B cell (primary cell): Measurements from ENCODE around the gene SPTB. TPM values are rescaled to one million over a fixed set of nuclear protein-coding genes. Genes with fewer than 3 reads are reported as not detected.

Experiments
- ATAC-seq: fragments of 200-7000 bp; cut with Tn5 transposase; one replicate; pipeline ENCODE4 v1.10.0; 2021; ENCODE audit warnings: low read depth, mild to moderate bottlenecking, moderate number of reproducible peaks, moderate library complexity
- CTCF ChIA-PET: fragments of 350-600 bp; sonication (Branson Sonifier 250); formaldehyde crosslinking; loops from one replicate; lab custom pipeline; 2021; ENCODE audit warnings: antibody characterized with exemption, inconsistent platforms; lab: Charles Lee
- POLR2A ChIA-PET: fragments of 350-600 bp; sonication (Branson Sonifier 250); formaldehyde crosslinking; loops from one replicate; lab custom pipeline; 2021; ENCODE audit warnings: antibody characterized with exemption; lab: Charles Lee
- DNase-seq: peaks from one replicate; pipeline ENCODE4 v3.0.0; 2013
- H2AFZ ChIP-seq: 2 replicates; pipeline ENCODE4 v1.6.1; 2012; ENCODE audit warnings: mild to moderate bottlenecking, low read depth, low read length; ENCODE audit not compliant: insufficient read depth, poor library complexity, severe bottlenecking
- H3K27ac ChIP-seq, 2 donors: 1 replicate in 1 of 2; 2 replicates in 1 of 2; pipeline ENCODE4 v1.5.1; 2012 to 2013; ENCODE audit warnings: low read length in 2 of 2, mild to moderate bottlenecking in 2 of 2, moderate library complexity in 1 of 2
- H3K27me3 ChIP-seq, 4 experiments: fragments of 200-600 bp in 1 of 4; sonication (generic) in 1 of 4; replicated peaks in 1 of 4; 1 replicate in 2 of 4; 2 replicates in 2 of 4; pipeline versions ENCODE4 v1.6.1 to v1.7.0; 2013 to 2016; ENCODE audit warnings: low read length in 3 of 4, mild to moderate bottlenecking in 2 of 4, mixed read lengths in 1 of 4, moderate library complexity in 1 of 4; ENCODE audit not compliant: insufficient read depth in 4 of 4, control insufficient read depth in 3 of 4; ENCODE audit errors: control extremely low read depth in 1 of 4
- H3K36me3 ChIP-seq, 2 experiments: replicated peaks in 1 of 2; 1 replicate in 1 of 2; 2 replicates in 1 of 2; pipeline versions ENCODE4 v1.6.1 to v1.7.1; 2013; ENCODE audit warnings: low read length in 1 of 2; ENCODE audit not compliant: insufficient read depth in 2 of 2, control insufficient read depth in 1 of 2; ENCODE audit errors: control extremely low read depth in 1 of 2, extremely low read depth in 1 of 2
- H3K4me1 ChIP-seq, 2 donors: fragments of 200-600 bp in 1 of 2; sonication (generic) in 1 of 2; 1 replicate in 1 of 2; 2 replicates in 1 of 2; pipeline versions ENCODE4 v1.5.1 to v1.6.1; 2013 to 2017; ENCODE audit warnings: low read length in 2 of 2; ENCODE audit not compliant: control insufficient read depth in 2 of 2, insufficient read depth in 2 of 2
- H3K4me2 ChIP-seq: replicated peaks from 2 replicates; pipeline ENCODE3; 2012; ENCODE audit warnings: mild to moderate bottlenecking, low read depth, low read length; ENCODE audit not compliant: poor library complexity, severe bottlenecking
- H3K4me3 ChIP-seq, 5 experiments: fragments of 200-600 bp in 1 of 5; sonication (generic) in 1 of 5; 1 replicate in 3 of 5; 2 replicates in 2 of 5; pipeline versions ENCODE4 v1.5.1 to v1.7.0; 2011 to 2016; ENCODE audit warnings: low read length in 4 of 5, mild to moderate bottlenecking in 4 of 5, low read depth in 2 of 5, control low read depth in 1 of 5, moderate library complexity in 1 of 5; ENCODE audit not compliant: insufficient read depth in 1 of 5; ENCODE audit errors: control extremely low read depth in 1 of 5, extremely low read depth in 1 of 5
- H3K79me2 ChIP-seq: fragments of 200-600 bp; sonication (generic); one replicate; pipeline ENCODE4 v1.6.0; 2016; ENCODE audit warnings: low read length; ENCODE audit not compliant: control insufficient read depth, insufficient read depth
- H3K9ac ChIP-seq: fragments of 200-600 bp; sonication (generic); 2 replicates; pipeline ENCODE4 v1.6.1; 2017; ENCODE audit warnings: mild to moderate bottlenecking, low read length, moderate library complexity
- H3K9me3 ChIP-seq, 3 donors: one replicate each; pipeline versions ENCODE4 v1.6.1 to v1.7.1; 2013; ENCODE audit warnings: low read length in 2 of 3; ENCODE audit not compliant: control insufficient read depth in 2 of 3, insufficient read depth in 1 of 3; ENCODE audit errors: control extremely low read depth in 1 of 3
- H4K20me1 ChIP-seq: 2 replicates; pipeline ENCODE4 v1.6.0; 2012; ENCODE audit warnings: mild to moderate bottlenecking, low read length; ENCODE audit not compliant: insufficient read depth, control insufficient read depth, poor library complexity, severe bottlenecking
- H3K27ac Mint-ChIP-seq: one replicate; pipeline ENCODE4 v1.8.0; 2021; ENCODE audit warnings: mixed read lengths
- H3K27me3 Mint-ChIP-seq: one replicate; pipeline ENCODE4 v1.8.0; 2021; ENCODE audit warnings: mixed read lengths
- H3K4me1 Mint-ChIP-seq: one replicate; pipeline ENCODE4 v1.8.0; 2021; ENCODE audit warnings: mixed read lengths
- H3K4me3 Mint-ChIP-seq: one replicate; pipeline ENCODE4 v1.8.0; 2021; ENCODE audit warnings: mixed read lengths
- H3K9me3 Mint-ChIP-seq: one replicate; pipeline ENCODE4 v1.8.0; 2022; ENCODE audit warnings: mixed read lengths; ENCODE audit not compliant: insufficient read depth
- EZH2 ChIP-seq: IDR thresholded peaks from 2 replicates; pipeline ENCODE4 v1.6.1; 2012; ENCODE audit warnings: borderline replicate concordance, low read depth, mild to moderate bottlenecking, moderate library complexity, low read length; ENCODE audit not compliant: insufficient read depth, poor library complexity, severe bottlenecking
- WGBS: methylation state at CpG from one replicate; pipeline ENCODE4 v1.1.5; 2013; ENCODE audit warnings: missing lambda C conversion rate; ENCODE audit not compliant: insufficient coverage; 5-methylcytosine and 5-hydroxymethylcytosine counted together
- intact Hi-C: fragments of 100-400 bp; cut with micrococcal nuclease; formaldehyde crosslinking; loops from one replicate; pipeline ENCODE4 v1.10.0; 2022
- polyA plus RNA-seq: library from polyadenylated mRNA; depleted of rRNA; stranded (reverse); fragments of >200 nt; gene quantifications from 2 replicates; pipeline ENCODE4 v1.2.3, GENCODE V29; 2012
- total RNA-seq, 2 donors: library from RNA; stranded (reverse); fragments of 120-200 nt in 1 of 2; gene quantifications; 1 replicate in 1 of 2; 2 replicates in 1 of 2; pipeline versions ENCODE4 v1.2.3 to v1.2.4, GENCODE V29; 2013 to 2022
- TF ChIP-seq, protein P1 (sequence below): fragments of 200-600 bp; IDR thresholded peaks from one replicate; pipeline ENCODE4 v1.8.0; 2022; ENCODE audit warnings: antibody characterized with exemption, mild to moderate bottlenecking

The SPTB gene
- total and polyA plus RNA-seq, 2 donors (not counting 1 experiment from before 2014, with no cell fraction given): 0.12 TPM; not detected in 1

DNA sequence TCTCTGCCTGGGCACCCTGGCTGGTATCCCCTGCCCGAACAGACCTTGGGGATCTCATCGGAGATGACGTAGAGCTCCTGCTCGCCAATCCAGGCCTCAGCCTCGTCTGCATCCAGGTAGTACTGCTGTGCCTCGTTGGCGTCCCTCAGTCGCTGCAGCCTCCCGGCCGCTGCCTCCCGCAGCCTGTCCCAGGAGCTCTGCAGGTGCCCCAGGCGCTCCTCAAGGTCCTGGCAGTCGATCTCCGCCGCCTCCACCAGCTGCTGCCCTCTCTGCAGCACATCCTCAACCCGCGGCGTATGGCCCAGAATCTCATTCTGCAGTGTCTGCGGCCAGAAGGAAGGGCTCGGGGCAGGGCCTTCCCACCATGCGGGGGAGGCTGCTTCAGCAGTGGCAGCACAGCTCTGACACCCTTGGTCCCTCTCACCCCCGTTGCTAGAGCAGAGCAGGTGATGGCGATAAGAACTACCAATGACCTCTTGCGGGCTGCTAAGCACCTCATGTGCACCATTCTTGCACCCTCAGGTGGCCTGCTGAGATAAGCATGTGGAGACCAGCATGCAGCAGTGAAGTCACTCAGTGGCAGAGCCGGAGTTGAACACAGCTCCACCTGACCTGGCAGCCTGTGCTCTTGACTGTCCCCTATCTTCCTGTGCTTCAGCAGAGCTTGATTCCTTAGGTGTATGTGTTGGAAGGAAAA is 104.5 kb downstream of the SPTB start:
- Histone ChIP-seq H3K4me3 (no peak overlapping the region), H3K4me1 (no peaks in the 10 kb centered on the region), H3K79me2 (no peaks in the 10 kb centered on the region), H3K9me3 (no peaks in the 10 kb centered on the region), H4K20me1 (no peaks in the 10 kb centered on the region), H3K36me3 (no peaks in the 10 kb centered on the region), H2AFZ (no peak overlapping the region), H3K4me2 (no peak overlapping the region), H3K27ac (no peak overlapping the region), H3K9ac (no peak overlapping the region), H3K27me3 (no peaks in the 10 kb centered on the region)
- Mint-ChIP-seq H3K27me3 (no peaks in the 10 kb centered on the region), H3K4me3 (no peak overlapping the region), H3K27ac (no peak overlapping the region), H3K9me3 (no peaks in the 10 kb centered on the region), H3K4me1 (no peaks in the 10 kb centered on the region)
- ChIA-PET CTCF (interaction anchor here (0.7 to 1.6 kb wide), 2 partner anchors 10 to 13 kb away, joined by 3 to 4 read pairs; no protein-coding TSS in a partner anchor), POLR2A (no interaction called here)
- no peak for ATAC-seq
- DNase-seq: no peak
- intact Hi-C loops: no loop called here
- WGBS: 88% methylated on average over 25 of the region's 25 CpGs
- TF ChIP-seq, protein P1, sequence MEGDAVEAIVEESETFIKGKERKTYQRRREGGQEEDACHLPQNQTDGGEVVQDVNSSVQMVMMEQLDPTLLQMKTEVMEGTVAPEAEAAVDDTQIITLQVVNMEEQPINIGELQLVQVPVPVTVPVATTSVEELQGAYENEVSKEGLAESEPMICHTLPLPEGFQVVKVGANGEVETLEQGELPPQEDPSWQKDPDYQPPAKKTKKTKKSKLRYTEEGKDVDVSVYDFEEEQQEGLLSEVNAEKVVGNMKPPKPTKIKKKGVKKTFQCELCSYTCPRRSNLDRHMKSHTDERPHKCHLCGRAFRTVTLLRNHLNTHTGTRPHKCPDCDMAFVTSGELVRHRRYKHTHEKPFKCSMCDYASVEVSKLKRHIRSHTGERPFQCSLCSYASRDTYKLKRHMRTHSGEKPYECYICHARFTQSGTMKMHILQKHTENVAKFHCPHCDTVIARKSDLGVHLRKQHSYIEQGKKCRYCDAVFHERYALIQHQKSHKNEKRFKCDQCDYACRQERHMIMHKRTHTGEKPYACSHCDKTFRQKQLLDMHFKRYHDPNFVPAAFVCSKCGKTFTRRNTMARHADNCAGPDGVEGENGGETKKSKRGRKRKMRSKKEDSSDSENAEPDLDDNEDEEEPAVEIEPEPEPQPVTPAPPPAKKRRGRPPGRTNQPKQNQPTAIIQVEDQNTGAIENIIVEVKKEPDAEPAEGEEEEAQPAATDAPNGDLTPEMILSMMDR: no peak
- no peak for TF ChIP-seq EZH2

DNA sequence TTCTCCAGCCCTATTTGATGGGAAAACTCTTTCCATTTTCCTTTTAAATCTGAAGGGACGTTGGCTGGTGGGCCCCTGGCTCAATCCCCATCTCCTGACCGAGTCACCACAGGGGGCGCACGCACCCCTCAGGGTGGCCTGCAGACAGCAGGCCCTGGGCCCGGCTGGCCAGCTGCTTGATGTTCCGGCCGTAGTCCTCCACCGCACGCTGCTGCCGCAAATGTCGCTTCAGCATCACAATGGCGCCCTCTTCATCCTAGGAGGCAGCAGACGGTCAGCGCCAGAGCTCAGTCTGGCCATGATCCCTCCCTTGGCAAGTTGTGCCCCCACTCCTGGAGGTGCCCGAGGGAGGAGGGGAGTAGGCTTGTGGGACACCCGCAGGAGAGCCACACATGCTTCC is 105.4 kb downstream of the SPTB start:
- no peaks in the 10 kb centered on the region for H3K9me3 ChIP-seq
- POLR2A ChIA-PET: no interaction called here
- H3K79me2 ChIP-seq: no peaks in the 10 kb centered on the region
- CTCF ChIA-PET: interaction anchor here (1.4 kb wide), 1 partner anchor 10 kb away, joined by 4 read pairs; no protein-coding TSS in a partner anchor
- no peaks in the 10 kb centered on the region for H3K27me3 ChIP-seq
- WGBS: 95% methylated on average over 15 of the region's 16 CpGs
- DNase-seq (no peak), ATAC-seq (no peak)
- H3K9ac ChIP-seq: no peak overlapping the region
- H3K4me1 ChIP-seq: no peaks in the 10 kb centered on the region
- Mint-ChIP-seq H3K4me3 (no peak overlapping the region), H3K9me3 (no peaks in the 10 kb centered on the region), H3K4me1 (no peaks in the 10 kb centered on the region), H3K27ac (no peak overlapping the region), H3K27me3 (no peaks in the 10 kb centered on the region)
- no peak overlapping the region for H2AFZ ChIP-seq
- no peak overlapping the region for H3K27ac ChIP-seq
- intact Hi-C loops: no loop called here
- H3K4me3 ChIP-seq: no peak overlapping the region
- TF ChIP-seq EZH2: no peak
- TF ChIP-seq, protein P1: no peak
- no peaks in the 10 kb centered on the region for H3K36me3 ChIP-seq
- no peaks in the 10 kb centered on the region for H4K20me1 ChIP-seq
- no peak overlapping the region for H3K4me2 ChIP-seq
